HG03108 (cell line): ENCODE results near the gene TRHDE.

Experiments used
- ATAC-seq: cut with Tn5 transposase; IDR thresholded peaks from one replicate; pipeline ENCODE4 v1.9.1; 2021; ENCODE audit warnings: moderate library complexity; ENCODE audit not compliant: unreplicated experiment

The TRHDE gene

GRCh38 chr12:72272091-72272661, at the start of gene TRHDE:
TRHDE (plus strand) TSS chr12:72272370; CDS start chr12:72272644, 274 bp downstream.
- ATAC-seq = no peak

- no peak for ATAC-seq
Measured at GRCh38 chr12:72226510-72226909, 45.7 kb upstream of the TRHDE start.

GRCh38 chr12:72228424-72228823, 43.7 kb upstream of the TRHDE start:
- ATAC-seq = no peak

- ATAC-seq = no peak
Measured at GRCh38 chr12:72230589-72230988, 41.6 kb upstream of the TRHDE start.

- ATAC-seq = no peak
Measured at GRCh38 chr12:72234886-72235285, 37.3 kb upstream of the TRHDE start.

GRCh38 chr12:72236071-72236705, 36.0 kb upstream of the TRHDE start:
- no peak for ATAC-seq

GRCh38 chr12:72241552-72241951, 30.6 kb upstream of the TRHDE start:
- no peak for ATAC-seq

GRCh38 chr12:72242946-72243345, 29.2 kb upstream of the TRHDE start:
- no peak for ATAC-seq

GRCh38 chr12:72246370-72246769, 25.8 kb upstream of the TRHDE start:
- no peak for ATAC-seq

- ATAC-seq = no peak
Measured at GRCh38 chr12:72250346-72250745, 21.8 kb upstream of the TRHDE start.

GRCh38 chr12:72256725-72257124, 15.4 kb upstream of the TRHDE start:
- ATAC-seq = no peak

- ATAC-seq = no peak
Measured at GRCh38 chr12:72261885-72262284, 10.3 kb upstream of the TRHDE start.

GRCh38 chr12:72264548-72265175, 7.5 kb upstream of the TRHDE start:
- no peak for ATAC-seq

- no peak for ATAC-seq
Measured at GRCh38 chr12:72267974-72268373, 4.2 kb upstream of the TRHDE start.

GRCh38 chr12:72268386-72268785, 3.8 kb upstream of the TRHDE start:
- ATAC-seq = no peak

GRCh38 chr12:72269491-72269890, 2.7 kb upstream of the TRHDE start:
- ATAC-seq = no peak

- ATAC-seq = no peak
Measured at GRCh38 chr12:72270246-72270645, 1.9 kb upstream of the TRHDE start.

GRCh38 chr12:72270961-72271360, 1.2 kb upstream of the TRHDE start:
- no peak for ATAC-seq

- ATAC-seq = no peak
Measured at GRCh38 chr12:72271451-72272090, 599 bp upstream of the TRHDE start.

GRCh38 chr12:72272731-72273498, 745 bp downstream of the TRHDE start:
- no peak for ATAC-seq

GRCh38 chr12:72273499-72273837, 1.3 kb downstream of the TRHDE start:
- no peak for ATAC-seq
